ENCODE results near the gene C11orf52.

Gene C11orf52

DNA sequence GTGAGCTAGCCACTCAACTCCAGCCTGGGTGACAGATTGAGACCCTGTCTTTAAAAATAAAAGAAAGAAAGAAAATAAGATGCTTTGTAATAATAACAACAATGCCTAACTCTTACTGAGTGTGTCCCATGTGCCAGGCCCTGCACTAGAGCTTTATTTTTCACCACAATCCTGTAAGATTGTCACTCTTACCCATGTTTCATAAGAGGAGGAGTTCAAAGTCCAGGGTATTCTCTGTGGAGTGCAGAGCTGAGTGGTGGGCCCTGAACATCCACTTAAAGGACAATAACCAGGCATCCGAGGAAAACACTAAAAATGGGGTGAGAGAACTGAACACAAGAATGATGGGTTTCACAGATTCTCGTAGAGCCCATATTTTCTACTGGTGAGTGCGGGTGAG is 925 bp upstream of the C11orf52 start:
- DNase-seq (ENCODE audit: extremely low spot score): no peak
- CTCF ChIA-PET: no interaction called here
- POLR2A ChIA-PET: interaction anchor here (1.6 kb wide), 1 partner anchor 9 kb away, joined by 8 read pairs; no protein-coding TSS in a partner anchor
- no peak for TF ChIP-seq HDGF (IDR thresholded peaks at IDR 0.05; ENCODE audit: borderline replicate concordance)
- TF ChIP-seq L3MBTL2 (conservative IDR thresholded peaks at IDR 0.05): no peak
- no peak for TF ChIP-seq PKNOX1 (IDR thresholded peaks at IDR 0.05)
- TF ChIP-seq FOXA1 (IDR thresholded peaks at IDR 0.05): no peak

DNA sequence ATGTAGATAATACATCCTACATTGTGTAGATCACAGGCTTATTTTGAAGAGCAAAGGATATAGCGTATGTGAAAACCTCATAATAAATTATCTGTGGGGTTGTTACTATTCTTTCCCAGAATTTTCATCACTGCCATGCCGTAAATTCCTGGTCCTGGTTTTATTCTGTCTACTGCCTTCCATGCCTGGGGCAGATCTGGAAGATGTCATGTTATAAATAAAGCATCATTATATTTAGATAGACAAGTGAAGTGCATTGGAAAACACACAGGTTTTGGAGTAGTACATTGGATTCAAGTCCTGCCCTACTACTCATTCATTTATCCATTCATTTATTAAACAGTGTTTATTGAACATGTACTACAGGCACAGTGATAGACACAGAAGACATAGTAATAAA is 2.2 kb downstream of the C11orf52 start:
- ChIA-PET POLR2A (no interaction called here), CTCF (no interaction called here)
- no peak for DNase-seq (ENCODE audit: extremely low spot score)
- TF ChIP-seq NFRKB (IDR thresholded peaks at IDR 0.05) (no peak), PKNOX1 (IDR thresholded peaks at IDR 0.05) (no peak), ARNT (IDR thresholded peaks at IDR 0.05) (no peak), CTBP1 (IDR thresholded peaks at IDR 0.05; ENCODE audit: borderline replicate concordance) (no peak), FOXK2 (IDR thresholded peaks at IDR 0.05) (no peak), TARDBP (IDR thresholded peaks at IDR 0.05) (no peak), FOXM1 (IDR thresholded peaks at IDR 0.05; ENCODE audit: borderline replicate concordance) (no peak), SUZ12 (IDR thresholded peaks at IDR 0.05) (no peak)

DNA sequence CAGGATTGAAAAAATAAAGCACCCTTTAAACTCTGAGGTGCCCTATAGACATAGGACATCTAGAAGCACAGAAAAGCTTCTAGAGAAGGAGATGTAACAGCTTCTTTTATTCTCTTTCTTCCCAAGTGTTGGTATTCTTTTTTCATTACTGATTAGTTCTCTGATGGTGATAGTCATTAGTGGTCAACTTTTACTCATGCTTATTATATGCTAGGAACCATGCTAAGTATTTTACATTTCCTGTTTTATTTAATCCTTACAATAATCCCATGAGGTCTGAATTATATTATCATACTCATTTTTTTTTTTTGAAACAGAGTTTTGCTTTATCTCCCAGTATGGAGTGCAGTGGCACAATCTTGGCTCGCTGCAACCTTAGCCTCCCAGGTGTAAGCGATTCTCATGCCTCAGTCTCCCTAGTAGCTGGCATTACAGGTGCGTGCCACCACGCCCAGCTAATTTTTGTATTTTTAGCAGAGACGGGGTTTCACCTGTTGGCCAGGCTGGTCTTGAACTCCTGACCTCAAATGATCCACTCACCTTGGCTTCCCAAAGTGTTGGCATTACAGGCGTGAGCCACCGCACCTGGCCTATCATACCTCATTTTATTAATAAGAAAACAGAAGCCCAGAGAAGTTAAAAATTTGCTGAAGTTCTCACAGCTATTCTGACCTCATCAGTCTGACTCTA is 3.0 kb downstream of the C11orf52 start:
- CTCF ChIA-PET: no interaction called here
- POLR2A ChIA-PET: no interaction called here
- no peak for DNase-seq (ENCODE audit: extremely low spot score)
- no peak for TF ChIP-seq TARDBP (IDR thresholded peaks at IDR 0.05)
- TF ChIP-seq SP1 (IDR thresholded peaks at IDR 0.05): no peak
- TF ChIP-seq FOXM1 (IDR thresholded peaks at IDR 0.05; ENCODE audit: borderline replicate concordance): no peak
- TF ChIP-seq ARNT (IDR thresholded peaks at IDR 0.05): no peak
- no peak for TF ChIP-seq FOXA1 (IDR thresholded peaks at IDR 0.05)
- TF ChIP-seq ELF4 (IDR thresholded peaks at IDR 0.05): no peak
- no peak for TF ChIP-seq L3MBTL2 (conservative IDR thresholded peaks at IDR 0.05)
- no peak for TF ChIP-seq PKNOX1 (IDR thresholded peaks at IDR 0.05)
- no peak for TF ChIP-seq SUZ12 (IDR thresholded peaks at IDR 0.05)
- TF ChIP-seq BHLHE40 (IDR thresholded peaks at IDR 0.05; ENCODE audit: borderline replicate concordance): no peak
- no peak for TF ChIP-seq CTBP1 (IDR thresholded peaks at IDR 0.05; ENCODE audit: borderline replicate concordance)

- DNase-seq (ENCODE audit: extremely low spot score): no peak
- TF ChIP-seq BHLHE40 (IDR thresholded peaks at IDR 0.05; ENCODE audit: borderline replicate concordance) (no peak), FOXK2 (IDR thresholded peaks at IDR 0.05) (no peak), ELF4 (IDR thresholded peaks at IDR 0.05) (no peak), TARDBP (IDR thresholded peaks at IDR 0.05) (no peak), SUZ12 (IDR thresholded peaks at IDR 0.05) (no peak), HDGF (IDR thresholded peaks at IDR 0.05; ENCODE audit: borderline replicate concordance) (no peak), LEF1 (IDR thresholded peaks at IDR 0.05; ENCODE audit: borderline replicate concordance) (no peak), CTBP1 (IDR thresholded peaks at IDR 0.05; ENCODE audit: borderline replicate concordance) (no peak), FOXM1 (IDR thresholded peaks at IDR 0.05; ENCODE audit: borderline replicate concordance) (no peak), PKNOX1 (IDR thresholded peaks at IDR 0.05) (no peak), ARNT (IDR thresholded peaks at IDR 0.05) (no peak), L3MBTL2 (conservative IDR thresholded peaks at IDR 0.05) (no peak), ZNF384 (IDR thresholded peaks at IDR 0.05) (no peak)
- ChIA-PET CTCF (interaction anchor here (0.7 kb wide), 1 partner anchor 11 kb away, joined by 3 read pairs; no protein-coding TSS in a partner anchor), POLR2A (no interaction called here)
These were observed 4.1 kb downstream of the C11orf52 start for GRCh38 chr11:111922803-111923202.

GRCh38 chr11:111923351-111923788 is 4.7 kb downstream of the C11orf52 start:
- no peak for DNase-seq (ENCODE audit: extremely low spot score)
- TF ChIP-seq BHLHE40 (IDR thresholded peaks at IDR 0.05; ENCODE audit: borderline replicate concordance): no peak
- TF ChIP-seq HDGF (IDR thresholded peaks at IDR 0.05; ENCODE audit: borderline replicate concordance): no peak
- TF ChIP-seq ELF4 (IDR thresholded peaks at IDR 0.05): no peak
- TF ChIP-seq FOXA1 (IDR thresholded peaks at IDR 0.05): no peak
- no peak for TF ChIP-seq FOXK2 (IDR thresholded peaks at IDR 0.05)
- TF ChIP-seq PKNOX1 (IDR thresholded peaks at IDR 0.05): no peak
- no peak for TF ChIP-seq ZNF384 (IDR thresholded peaks at IDR 0.05)
- TF ChIP-seq LEF1 (IDR thresholded peaks at IDR 0.05; ENCODE audit: borderline replicate concordance): no peak
- TF ChIP-seq SUZ12 (IDR thresholded peaks at IDR 0.05): no peak
- ChIA-PET CTCF (interaction anchor here (0.7 kb wide), 1 partner anchor 11 kb away, joined by 3 read pairs; no protein-coding TSS in a partner anchor), POLR2A (no interaction called here)

Measured in HEK293T (cell line).